Stimulated activated CD8-positive, alpha-beta memory T cell treated with anti-CD3 and anti-CD28 coated beads, Interleukin-2, amount 100 ng/mL, for 1 hour (primary cell): ENCODE measurements around the gene ANO9.

ENCODE experiments used
- DNase-seq, 2 donors: peaks; one replicate each; pipeline ENCODE4 v3.0.0-alpha.2; 2020; ENCODE audit warnings: low read depth in 2 of 2

ANO9 gene

DNA sequence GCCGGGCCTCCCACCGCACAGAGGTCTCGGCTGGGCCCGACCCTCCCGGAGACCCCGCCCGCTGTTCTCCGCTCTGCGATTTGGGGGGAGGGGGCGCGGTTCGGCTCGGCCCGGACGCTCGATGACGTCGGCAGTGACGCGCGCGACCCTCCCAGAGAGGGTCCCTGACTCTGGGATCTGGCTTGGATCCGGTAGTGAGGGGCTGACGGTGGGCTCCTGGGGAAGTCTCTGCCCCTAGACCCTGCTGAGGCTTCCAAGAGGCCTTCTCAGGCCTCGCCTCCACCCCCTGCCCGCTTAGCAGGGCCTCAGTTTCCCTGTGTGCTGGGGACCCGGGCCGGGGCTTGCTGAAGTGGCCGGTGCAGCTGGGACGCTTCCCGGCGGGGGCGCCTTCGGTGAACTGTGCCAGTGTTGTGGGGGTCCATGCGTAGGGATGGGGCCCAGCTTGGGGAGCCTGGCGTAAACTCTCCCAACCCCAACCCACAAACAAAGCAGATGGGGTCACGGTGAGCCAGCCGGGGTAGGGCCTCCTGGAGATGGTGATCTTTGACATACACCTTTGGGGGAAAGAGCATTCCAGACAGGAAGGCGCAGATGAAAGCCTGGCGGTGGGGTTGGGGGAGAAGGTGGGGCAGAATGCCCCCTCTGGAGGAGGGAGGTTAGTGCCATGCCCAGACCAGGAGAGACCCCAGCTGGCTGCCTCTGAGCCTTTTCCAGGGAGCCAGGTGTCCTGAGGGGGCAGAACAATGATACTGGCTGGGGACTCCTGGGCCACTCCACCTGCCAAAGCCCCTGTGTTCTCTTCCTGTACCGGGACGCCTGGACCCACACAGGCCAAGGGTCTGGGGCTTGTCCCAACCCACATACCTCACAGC, 71.5 kb downstream of the ANO9 start:
- DNase-seq: no peak

- DNase-seq: no peak
These were observed 72.3 kb downstream of the ANO9 start, which contains the start of gene B4GALNT4 for GRCh38 chr11:369336-370018. B4GALNT4 (plus strand) TSS chr11:369499; CDS start chr11:369804, 305 bp downstream.

DNA sequence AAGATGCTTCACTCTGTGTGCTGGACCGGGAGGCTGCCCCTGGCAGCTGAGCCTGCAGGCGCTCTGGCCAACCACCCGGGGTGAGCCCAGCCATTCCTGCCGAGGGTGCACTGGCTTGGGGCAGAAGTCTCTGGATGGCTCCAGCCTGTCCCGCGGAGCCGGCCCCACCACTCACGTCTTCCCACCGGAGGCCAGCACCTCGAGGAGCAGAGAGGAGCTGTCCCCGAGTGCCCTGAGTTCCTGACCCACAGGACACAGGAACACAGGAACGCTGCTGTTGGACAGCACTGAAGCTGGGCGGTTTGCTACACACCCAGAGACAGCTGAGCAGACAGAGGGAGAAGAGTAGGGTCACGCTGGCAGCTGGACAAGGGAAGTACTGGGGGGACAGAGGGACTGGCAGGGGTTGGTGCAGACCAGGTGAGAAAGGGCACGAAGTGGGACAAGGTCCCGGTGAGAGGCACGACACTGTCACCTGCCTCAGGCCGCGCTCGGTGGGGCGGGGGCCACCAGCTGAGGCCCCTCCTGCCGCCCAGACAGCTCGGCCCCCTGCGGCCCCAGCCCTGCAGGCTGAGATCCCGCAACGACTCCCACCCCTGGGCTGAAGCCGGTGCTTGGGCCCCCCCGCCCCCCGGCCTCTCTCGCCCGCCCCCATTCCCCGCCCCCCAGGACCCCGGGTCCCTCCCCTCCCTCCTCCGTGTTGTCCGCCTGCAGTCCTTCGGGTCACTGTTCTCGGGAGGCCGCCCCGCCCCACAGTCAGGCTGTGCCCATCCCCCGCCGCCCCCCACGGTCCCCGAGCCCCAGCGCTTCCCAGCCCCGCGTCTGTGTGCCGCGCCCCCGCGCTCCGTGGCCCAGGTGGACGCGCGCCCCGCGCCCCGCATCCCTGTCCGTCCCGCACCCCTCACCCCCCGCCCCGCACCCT, 73.1 kb downstream of the ANO9 start:
- no peak for DNase-seq

DNA sequence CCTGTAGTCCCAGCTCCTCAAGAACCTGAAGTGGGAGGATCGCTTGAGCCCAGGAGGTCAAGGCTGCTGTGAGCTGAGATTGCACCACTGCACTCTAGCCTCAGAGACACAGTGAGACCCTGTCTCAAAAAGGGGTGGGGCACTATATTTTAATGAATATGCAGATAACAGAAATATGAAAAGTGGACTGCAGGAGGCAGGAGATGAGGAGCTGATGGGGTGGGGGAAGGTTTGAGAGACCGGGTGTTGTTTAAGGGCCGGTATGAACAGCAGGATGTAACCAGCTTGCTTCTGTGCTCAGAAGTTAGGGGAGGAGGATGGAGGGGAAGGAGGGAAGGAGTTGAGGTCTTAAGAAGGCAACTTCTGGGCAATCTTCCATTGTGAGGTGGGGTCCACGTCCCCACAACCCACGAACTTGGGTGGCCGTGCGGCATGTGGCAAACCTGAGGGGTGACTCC, 73.8 kb downstream of the ANO9 start:
- DNase-seq: no peak
